Ureter (tissue), 1 donor: ENCODE measurements around the gene PRUNE2. TPM values are rescaled to one million over a fixed set of nuclear protein-coding genes. Genes with fewer than 3 reads are reported as not detected.

ENCODE experiments used
- DNase-seq: peaks from one replicate; pipeline ENCODE4 v3.0.0-alpha.2; 2020; ENCODE audit warnings: low spot score
- total RNA-seq: library from RNA; stranded (reverse); gene quantifications from one replicate; pipeline ENCODE4 v1.2.4, GENCODE V29; 2023
- donor health status: DM: yes; HTN: yes; CAD: no.

Gene PRUNE2
- total RNA-seq, 1 donor from 2014 or later = 93.1 TPM

- DNase-seq = no peak
Observed at GRCh38 chr9:76624391-76625048, 281.4 kb downstream of the PRUNE2 start.

- DNase-seq = no peak
Observed at GRCh38 chr9:76620996-76621395, 284.9 kb downstream of the PRUNE2 start.

DNA sequence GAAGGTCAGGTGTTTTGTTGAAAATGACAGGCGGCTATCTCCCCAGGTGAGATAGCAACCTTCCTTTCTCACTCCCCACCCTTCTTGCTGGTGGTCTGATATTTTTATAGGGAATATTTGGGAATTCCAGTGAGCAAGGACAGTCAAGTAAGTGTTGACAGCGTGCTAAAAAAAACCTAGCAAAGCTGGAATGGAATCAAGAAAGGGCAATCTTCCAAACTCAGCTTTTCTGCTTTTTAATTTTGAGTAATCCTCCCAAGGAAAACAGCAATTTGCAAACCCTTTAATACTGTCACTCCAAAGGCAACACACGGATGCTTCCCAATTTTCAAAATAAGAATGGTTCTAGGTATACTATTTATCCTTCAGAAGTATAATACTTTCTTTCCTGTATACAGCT, 285.3 kb downstream of the PRUNE2 start:
- no peak for DNase-seq

- DNase-seq = no peak
Observed at GRCh38 chr9:76619640-76620039, 286.3 kb downstream of the PRUNE2 start.

DNA sequence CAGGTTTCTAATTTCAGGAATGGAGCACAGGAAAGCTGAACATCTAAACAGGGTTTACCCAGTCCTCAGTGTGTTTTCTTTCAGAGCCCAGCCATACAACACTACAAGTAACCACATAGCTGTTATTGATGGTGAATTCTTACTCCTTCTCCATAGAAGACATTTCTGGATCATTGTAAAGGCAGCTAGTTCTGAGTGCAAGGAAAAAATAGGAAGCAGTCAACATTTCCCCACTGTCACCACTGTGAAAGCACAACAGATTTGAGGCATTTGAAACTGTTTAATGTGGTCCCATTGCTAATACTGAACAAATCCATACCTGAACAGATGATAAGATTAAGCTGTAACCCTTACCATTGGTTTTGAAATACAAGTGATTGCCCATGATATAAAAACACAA, 286.7 kb downstream of the PRUNE2 start:
- DNase-seq = no peak

DNA sequence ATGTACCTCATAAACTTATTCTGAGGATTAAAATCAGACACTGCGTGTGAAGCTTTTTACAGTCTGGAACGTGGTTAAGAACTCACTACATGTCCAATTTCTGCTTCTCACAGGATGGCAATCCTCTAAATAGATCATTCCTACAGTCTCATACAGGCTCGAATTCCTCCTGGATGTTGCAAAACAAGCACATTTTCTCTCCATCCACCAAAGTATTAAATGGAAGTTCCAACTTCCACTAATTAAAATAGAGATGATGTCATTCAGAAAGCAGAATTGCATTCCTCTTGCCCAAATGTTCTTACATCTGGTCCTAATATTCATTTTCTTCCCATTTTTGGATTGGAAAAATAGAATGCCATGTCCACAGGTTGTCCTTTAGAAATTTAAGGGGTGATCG, 287.2 kb downstream of the PRUNE2 start:
- no peak for DNase-seq

GRCh38 chr9:76617497-76618175, 288.3 kb downstream of the PRUNE2 start:
- DNase-seq = no peak

DNA sequence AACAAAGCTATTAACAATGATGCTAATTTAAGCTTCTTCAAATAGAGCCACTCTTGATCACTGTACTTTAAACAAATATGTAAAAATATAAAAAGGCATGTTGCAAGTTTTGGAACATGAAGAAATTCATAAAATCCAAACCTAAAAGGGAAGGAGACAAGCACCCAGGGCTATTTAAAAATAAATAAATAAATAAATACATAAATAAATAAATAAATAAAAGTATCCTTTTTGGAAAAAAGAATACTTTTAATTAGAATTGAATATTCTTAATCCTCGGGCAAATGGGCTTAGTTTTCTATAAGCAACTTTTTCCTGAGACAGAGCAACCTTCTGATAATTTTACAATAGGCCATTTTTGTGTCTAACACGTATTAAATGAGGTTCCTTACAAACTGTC, 289.1 kb downstream of the PRUNE2 start:
- no peak for DNase-seq

- peak; percentile 46 for DNase-seq
Observed at GRCh38 chr9:76615177-76615603, 290.7 kb downstream of the PRUNE2 start.

GRCh38 chr9:76613974-76614373, 291.9 kb downstream of the PRUNE2 start:
- DNase-seq = no peak

GRCh38 chr9:76613150-76613781, 292.6 kb downstream of the PRUNE2 start:
- no peak for DNase-seq

GRCh38 chr9:76610011-76610352, 295.9 kb downstream of the PRUNE2 start:
- DNase-seq = peak; percentile 58

- no peak for DNase-seq
Observed at GRCh38 chr9:76609285-76610010, 296.5 kb downstream of the PRUNE2 start.

DNA sequence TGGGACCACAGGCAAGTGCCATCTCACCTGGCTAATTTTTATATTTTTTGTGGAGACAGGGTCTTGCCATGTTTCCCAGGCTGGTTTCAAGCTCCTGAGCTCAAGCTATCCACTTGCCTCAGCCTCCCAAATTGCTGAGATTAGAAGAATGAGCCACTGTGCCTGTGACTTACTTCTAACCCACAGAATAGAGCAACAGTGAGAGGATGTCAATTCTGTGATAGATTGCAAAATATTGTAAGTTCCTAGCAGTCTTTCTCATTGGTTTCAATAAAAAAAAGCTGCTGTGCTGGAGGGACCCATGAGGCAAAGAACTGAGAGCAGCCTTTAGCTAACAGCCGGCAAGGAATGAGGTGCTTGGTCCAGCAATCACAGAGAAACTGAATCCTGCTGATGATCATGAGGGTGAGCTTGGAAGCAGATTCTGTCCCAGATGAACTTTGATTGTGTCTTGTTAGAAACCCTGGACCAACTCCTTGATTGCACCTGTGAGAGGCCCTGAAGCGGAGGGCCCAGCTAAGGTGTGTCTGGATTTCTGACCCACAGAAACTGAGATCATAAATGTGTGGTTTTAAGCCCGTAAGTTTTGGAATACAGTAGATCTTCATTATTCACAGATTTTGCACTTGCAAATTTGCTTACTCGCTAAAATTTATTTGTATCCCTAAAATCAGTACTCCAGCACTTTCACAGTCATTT, 297.2 kb downstream of the PRUNE2 start:
- DNase-seq = no peak

DNA sequence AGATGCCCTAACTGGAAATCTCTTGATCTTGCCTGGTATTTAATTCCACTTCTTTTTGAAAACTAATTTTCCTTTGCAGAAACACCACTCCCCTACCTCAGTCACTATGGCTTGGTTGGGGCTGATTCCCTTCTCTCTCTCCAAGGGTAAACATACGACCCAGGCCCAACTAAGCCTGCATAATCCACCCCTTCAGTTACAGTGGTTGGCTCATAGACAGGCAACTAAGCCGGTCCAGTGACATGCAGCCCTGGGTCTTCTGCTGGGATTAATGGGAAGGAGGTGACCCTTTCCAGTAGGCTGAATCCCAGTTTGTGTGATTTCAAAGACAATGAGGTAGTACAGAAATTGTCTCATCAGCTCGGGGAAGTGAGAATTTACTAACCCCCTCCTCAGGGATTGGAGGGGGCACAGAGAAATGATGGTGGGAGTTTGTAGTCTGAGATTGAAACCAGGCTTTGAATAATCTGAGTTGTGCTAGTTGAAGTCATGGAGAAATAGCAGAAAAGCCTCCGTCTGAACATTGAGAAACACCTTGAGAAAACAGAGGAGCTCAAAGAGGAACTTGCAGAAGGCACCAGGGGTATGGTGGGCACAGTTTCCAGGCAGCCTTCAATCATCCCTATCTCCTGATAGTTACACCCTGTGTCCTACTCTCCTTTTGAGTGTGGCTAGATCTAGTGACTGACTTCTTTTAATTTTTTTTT, 298.0 kb downstream of the PRUNE2 start:
- no peak for DNase-seq

- no peak for DNase-seq
Observed at GRCh38 chr9:76605321-76605900, 300.5 kb downstream of the PRUNE2 start.

- DNase-seq = no peak
Observed at GRCh38 chr9:76603931-76604570, 301.9 kb downstream of the PRUNE2 start.

GRCh38 chr9:76603448-76603895, 302.4 kb downstream of the PRUNE2 start:
- no peak for DNase-seq

- DNase-seq = no peak
Observed at GRCh38 chr9:76602199-76602598, 303.7 kb downstream of the PRUNE2 start.

- DNase-seq = no peak
Observed at GRCh38 chr9:76600007-76600615, 305.8 kb downstream of the PRUNE2 start.
